IPS-20b (cell line): ENCODE measurements around the gene CENPP.

Experiments
- H3K27ac ChIP-seq: one replicate; pipeline ENCODE4 v1.5.1; 2013; ENCODE audit warnings: low read length
- H3K27me3 ChIP-seq: 2 replicates; pipeline ENCODE4 v1.6.1; 2013; ENCODE audit warnings: mild to moderate bottlenecking, low read length, inconsistent platforms; ENCODE audit not compliant: insufficient read depth
- H3K36me3 ChIP-seq: 2 replicates; pipeline ENCODE4 v1.6.1; 2013; ENCODE audit warnings: low read depth, mild to moderate bottlenecking, inconsistent platforms, low read length, moderate library complexity; ENCODE audit not compliant: insufficient read depth
- H3K4me1 ChIP-seq: 2 replicates; pipeline ENCODE4 v1.6.1; 2013; ENCODE audit warnings: mild to moderate bottlenecking, control low read depth, inconsistent platforms, low read length, moderate library complexity; ENCODE audit not compliant: insufficient read depth
- H3K4me3 ChIP-seq: 2 replicates; pipeline ENCODE4 v1.5.1; 2013; ENCODE audit warnings: mild to moderate bottlenecking, low read length, inconsistent platforms
- H3K9ac ChIP-seq: 2 replicates; pipeline ENCODE4 v1.6.1; 2013; ENCODE audit warnings: low read depth, mild to moderate bottlenecking, inconsistent platforms, low read length, moderate library complexity
- H3K9me3 ChIP-seq: 2 replicates; pipeline ENCODE4 v1.6.1; 2013; ENCODE audit warnings: mild to moderate bottlenecking, low read depth, low read length, inconsistent platforms; ENCODE audit not compliant: insufficient read depth

Gene CENPP

DNA sequence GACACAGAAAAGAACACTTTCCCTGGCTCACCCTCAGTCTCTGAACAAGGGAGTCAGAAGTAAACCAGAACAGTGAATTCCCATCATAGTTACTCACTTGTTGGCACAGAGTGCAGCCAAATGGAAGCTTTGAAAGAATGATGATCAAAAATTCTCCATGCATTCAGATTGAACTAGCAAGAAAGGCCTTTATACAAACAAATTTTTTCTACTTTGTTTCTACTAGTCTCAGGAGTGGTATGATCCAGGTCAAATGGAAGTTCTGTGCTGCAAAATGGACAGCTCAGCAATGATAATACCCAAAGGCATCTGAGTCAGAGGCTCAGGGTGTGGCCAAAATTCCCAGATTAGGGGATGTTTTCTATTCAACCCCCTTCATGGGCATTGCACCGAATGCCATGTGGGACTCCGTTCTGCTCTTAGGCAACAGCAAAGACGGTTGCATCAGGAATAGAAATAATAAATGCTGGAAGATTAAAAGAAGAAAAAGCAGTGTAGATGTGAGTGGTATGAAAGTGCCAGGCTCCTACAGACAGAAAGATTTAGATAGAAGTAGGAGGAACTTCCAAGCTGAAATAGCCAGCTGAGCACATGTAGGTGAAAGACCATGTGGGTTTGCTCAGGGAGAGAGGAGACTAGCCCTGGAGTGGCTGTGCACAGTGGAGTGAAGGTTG is 180.6 kb downstream of the CENPP start:
- Histone ChIP-seq H3K27me3 (no peaks in the 10 kb centered on the region), H3K9ac (no peak overlapping the region), H3K36me3 (no peaks in the 10 kb centered on the region), H3K27ac (no peak overlapping the region), H3K4me1 (peaks cover 8% of the 10 kb centered on the region; the same call in 1 of the 2 replicates), H3K4me3 (no peak overlapping the region), H3K9me3 (no peaks in the 10 kb centered on the region)

DNA sequence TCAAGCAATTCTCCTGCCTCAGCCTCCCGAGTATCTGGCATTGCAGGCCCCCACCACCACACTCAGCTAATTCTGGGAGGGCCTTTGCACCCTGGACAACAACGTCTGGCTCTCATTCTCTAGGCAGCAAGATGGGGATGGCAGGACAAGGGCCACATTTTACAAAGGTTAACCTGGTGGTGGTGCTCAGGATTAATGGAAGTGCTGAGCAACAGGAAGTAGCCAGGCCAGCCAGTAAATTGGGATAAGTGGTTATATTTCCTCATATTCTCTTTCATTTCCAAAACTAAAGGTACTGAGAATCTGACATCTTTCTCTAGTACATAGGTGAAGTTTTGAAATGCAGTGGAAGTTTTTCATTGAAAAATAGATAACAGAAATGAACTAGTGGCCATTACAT is 181.3 kb downstream of the CENPP start:
- Histone ChIP-seq H3K4me1 (peaks cover 8% of the 10 kb centered on the region; the same call in 1 of the 2 replicates), H3K4me3 (no peak overlapping the region), H3K36me3 (no peaks in the 10 kb centered on the region), H3K27me3 (no peaks in the 10 kb centered on the region), H3K9ac (no peak overlapping the region), H3K27ac (no peak overlapping the region), H3K9me3 (no peaks in the 10 kb centered on the region)

DNA sequence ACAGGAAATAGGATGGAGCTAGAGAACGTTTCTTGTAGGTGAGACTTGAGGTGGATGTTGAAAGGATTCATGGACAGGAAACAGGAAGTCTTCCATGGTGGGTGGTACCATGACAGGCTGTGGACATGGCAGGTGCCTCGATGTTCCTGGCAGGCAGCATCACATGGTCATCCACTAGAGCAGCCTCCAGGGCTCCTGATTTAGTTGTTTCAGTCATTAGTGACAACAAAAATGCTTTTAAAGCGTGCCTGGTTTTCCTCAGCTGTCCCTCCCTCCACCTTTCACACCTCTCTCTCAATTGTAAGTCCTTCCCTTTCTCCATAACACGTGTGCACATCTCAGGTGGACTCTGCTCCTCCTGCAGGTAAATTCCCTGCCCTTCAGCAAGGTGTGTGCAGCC is 181.7 kb downstream of the CENPP start:
- Histone ChIP-seq H3K4me3 (no peak overlapping the region), H3K9me3 (no peaks in the 10 kb centered on the region), H3K36me3 (no peaks in the 10 kb centered on the region), H3K27me3 (no peaks in the 10 kb centered on the region), H3K9ac (no peak overlapping the region), H3K27ac (no peak overlapping the region), H3K4me1 (peaks cover 8% of the 10 kb centered on the region; the same call in 1 of the 2 replicates)

DNA sequence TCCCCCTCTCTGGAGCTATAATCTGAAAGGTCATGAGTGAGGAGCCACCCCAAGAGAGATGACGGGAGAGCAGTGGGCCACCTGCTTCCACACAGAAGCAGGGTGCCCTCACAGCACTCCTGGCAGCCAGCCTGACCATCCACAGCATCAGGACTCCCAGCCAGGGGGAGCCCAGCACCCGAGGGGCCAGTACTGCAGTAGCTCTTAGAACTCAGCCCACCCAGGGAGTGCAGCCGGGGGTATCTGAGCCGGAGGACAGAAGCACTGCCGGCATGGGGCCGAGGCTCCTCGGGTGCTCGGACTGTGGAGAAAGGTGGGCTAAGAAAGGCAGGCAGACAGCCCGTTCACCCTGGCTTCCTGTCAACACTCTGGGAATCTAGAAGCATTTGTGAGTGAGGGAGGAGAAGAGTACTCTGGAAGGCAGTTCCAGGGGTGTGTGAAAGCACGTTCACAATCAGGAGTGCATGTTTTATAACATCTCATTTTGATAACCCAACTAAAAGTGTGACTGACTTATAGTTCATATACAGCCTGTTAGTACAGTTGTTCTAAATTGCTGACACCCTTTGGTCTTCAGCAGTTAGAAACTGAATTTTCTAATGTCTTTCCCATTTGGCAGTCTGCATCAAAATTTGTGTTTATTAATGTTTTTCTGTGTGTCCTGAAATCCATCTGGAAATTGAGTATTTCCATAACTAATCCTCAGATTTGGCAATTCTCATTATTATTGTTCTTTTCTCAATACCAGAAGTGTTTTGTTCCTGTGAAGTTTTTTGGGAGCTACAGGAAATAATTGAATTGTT is 182.5 kb downstream of the CENPP start:
- Histone ChIP-seq H3K9ac (no peak overlapping the region), H3K4me3 (no peak overlapping the region), H3K36me3 (no peaks in the 10 kb centered on the region), H3K9me3 (no peaks in the 10 kb centered on the region), H3K27ac (no peak overlapping the region), H3K27me3 (no peaks in the 10 kb centered on the region), H3K4me1 (peaks cover 8% of the 10 kb centered on the region; the same call in 1 of the 2 replicates)

DNA sequence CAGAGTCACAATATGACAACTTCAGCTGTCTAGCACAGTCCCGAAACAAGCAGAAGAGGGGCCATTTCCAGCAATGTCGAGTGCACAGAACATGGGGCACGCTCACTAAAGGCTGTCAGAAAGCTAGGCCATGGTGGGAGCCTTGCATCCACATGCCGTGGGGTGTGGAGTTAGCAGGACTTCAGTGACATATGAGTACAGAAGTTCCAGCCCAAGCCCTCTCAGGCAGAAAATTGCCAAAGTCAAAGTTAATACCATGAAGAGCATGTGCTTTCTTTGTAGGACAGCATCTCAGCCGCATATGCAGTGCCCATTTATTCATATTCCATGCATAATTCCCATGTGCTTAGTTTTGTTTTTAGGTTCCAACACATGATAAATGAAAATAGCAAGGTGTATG is 183.3 kb downstream of the CENPP start:
- no peak overlapping the region for H3K9ac ChIP-seq
- no peaks in the 10 kb centered on the region for H3K9me3 ChIP-seq
- H3K27me3 ChIP-seq: no peaks in the 10 kb centered on the region
- H3K27ac ChIP-seq: no peak overlapping the region
- no peaks in the 10 kb centered on the region for H3K36me3 ChIP-seq
- peaks cover 4% of the 10 kb centered on the region; the same call in 1 of the 2 replicates for H3K4me1 ChIP-seq
- no peak overlapping the region for H3K4me3 ChIP-seq

DNA sequence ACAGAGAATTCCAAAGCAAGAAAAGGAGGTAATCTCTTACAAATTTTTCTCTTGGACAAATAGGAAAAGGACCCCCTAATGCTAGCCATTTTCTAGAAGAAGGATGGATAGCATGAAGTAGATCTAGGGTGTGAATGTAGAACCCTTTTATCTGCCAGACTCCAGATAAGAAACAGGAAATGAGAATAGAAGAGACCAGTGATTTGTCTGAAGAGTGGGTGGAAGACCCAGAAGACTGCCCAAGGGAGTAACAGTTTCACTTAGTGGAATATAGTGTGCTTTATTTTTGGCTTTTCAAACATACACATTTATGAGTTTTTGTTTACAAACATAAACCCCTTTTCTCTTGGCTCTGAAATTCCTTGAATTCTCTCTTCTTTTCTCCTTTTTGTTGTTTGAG is 185.0 kb downstream of the CENPP start:
- Histone ChIP-seq H3K27ac (no peak overlapping the region), H3K4me3 (no peak overlapping the region), H3K9me3 (no peaks in the 10 kb centered on the region), H3K4me1 (no peaks in the 10 kb centered on the region; the same call in 1 of the 2 replicates), H3K36me3 (no peaks in the 10 kb centered on the region), H3K27me3 (no peaks in the 10 kb centered on the region), H3K9ac (no peak overlapping the region)

DNA sequence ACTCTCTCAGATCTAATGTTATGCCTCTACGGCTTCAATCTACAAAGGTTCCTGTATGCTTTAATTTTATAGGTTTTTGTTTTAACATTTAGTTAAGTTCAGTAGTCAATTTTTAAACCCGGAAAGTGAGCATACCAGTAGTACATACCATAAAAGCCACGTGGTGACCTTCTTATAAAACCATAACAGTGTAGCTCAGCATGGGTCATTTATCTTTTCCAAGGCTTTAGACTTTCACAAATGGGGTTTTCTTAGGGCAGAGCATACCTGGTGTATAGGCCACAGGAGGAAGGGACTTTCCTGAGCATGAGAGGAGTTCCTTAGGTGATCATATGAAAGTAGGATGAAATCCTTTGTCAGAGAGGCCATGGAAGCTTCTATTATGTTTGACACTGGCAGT is 186.9 kb downstream of the CENPP start:
- Histone ChIP-seq H3K9ac (no peak overlapping the region), H3K27ac (no peak overlapping the region), H3K9me3 (no peaks in the 10 kb centered on the region), H3K27me3 (no peaks in the 10 kb centered on the region), H3K4me1 (peaks cover 3% of the 10 kb centered on the region; the same call in 1 of the 2 replicates), H3K36me3 (no peaks in the 10 kb centered on the region), H3K4me3 (no peak overlapping the region)

DNA sequence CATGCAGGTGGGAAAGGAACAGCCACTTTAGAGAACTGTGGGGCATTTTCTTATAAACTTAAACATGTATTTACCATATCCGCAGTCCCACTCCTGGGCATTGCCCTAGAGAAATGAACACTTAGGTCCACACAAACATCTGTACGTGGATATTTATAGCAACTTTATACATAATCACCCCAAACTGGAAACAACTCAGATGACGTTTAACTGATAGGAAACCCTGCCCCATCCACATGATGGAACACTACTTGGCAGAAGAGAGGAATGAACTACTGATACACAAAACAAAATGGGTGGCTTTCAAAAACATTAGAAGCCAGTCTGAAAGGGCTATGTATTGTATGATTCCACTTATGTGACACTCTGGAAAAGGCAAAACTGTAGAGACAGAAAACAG is 187.6 kb downstream of the CENPP start:
- H3K27ac ChIP-seq: no peak overlapping the region
- H3K9me3 ChIP-seq: no peaks in the 10 kb centered on the region
- no peaks in the 10 kb centered on the region for H3K27me3 ChIP-seq
- peaks cover 3% of the 10 kb centered on the region; the same call in 1 of the 2 replicates for H3K4me1 ChIP-seq
- H3K4me3 ChIP-seq: no peak overlapping the region
- H3K9ac ChIP-seq: no peak overlapping the region
- H3K36me3 ChIP-seq: no peaks in the 10 kb centered on the region

DNA sequence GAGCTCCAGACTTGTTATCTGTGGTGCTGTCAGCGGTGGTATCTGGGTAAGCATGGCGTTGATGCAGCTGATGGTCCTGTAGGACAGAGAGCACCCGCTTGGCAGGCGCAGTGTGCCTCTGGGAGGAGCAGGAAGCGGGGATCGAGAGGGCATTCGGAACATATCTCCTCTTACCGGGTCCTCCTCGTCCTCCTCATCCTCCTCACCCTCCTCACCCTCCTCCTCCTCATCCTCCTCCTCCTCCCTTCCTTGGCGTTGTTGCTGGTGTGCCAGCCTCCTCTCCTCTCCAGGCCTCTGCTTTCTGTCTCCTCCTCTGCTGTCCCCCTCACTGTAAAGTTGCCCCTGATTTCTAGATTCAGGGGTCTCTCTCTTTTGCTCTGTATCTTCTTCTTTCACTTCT is 188.9 kb downstream of the CENPP start:
- Histone ChIP-seq H3K36me3 (no peaks in the 10 kb centered on the region), H3K9ac (no peak overlapping the region), H3K4me1 (peaks cover 3% of the 10 kb centered on the region; the same call in 1 of the 2 replicates), H3K27ac (no peak overlapping the region), H3K9me3 (no peaks in the 10 kb centered on the region), H3K4me3 (no peak overlapping the region), H3K27me3 (no peaks in the 10 kb centered on the region)

DNA sequence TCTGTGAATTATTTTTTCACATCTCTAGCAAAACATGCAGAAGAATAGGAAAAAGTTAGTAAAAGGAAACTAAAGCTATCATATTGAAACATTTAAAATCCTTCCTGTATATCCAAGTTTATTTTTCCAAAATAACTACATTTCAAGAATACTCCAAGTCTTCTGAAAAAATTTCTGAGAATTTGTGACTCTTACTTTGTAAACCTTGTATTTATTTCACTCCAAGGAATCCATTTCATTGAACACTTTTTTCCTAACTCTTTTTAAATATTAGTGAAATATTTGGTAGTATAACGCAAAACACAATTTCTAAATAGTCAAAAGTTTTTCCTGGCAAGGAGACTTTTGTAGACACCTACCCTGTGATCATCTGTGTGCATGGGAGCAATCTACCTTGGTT is 190.8 kb downstream of the CENPP start:
- no peak overlapping the region for H3K9ac ChIP-seq
- no peaks in the 10 kb centered on the region for H3K27me3 ChIP-seq
- no peaks in the 10 kb centered on the region for H3K9me3 ChIP-seq
- no peak overlapping the region for H3K27ac ChIP-seq
- H3K4me1 ChIP-seq: peaks cover 3% of the 10 kb centered on the region; the same call in 1 of the 2 replicates
- no peak overlapping the region for H3K4me3 ChIP-seq
- H3K36me3 ChIP-seq: no peaks in the 10 kb centered on the region

DNA sequence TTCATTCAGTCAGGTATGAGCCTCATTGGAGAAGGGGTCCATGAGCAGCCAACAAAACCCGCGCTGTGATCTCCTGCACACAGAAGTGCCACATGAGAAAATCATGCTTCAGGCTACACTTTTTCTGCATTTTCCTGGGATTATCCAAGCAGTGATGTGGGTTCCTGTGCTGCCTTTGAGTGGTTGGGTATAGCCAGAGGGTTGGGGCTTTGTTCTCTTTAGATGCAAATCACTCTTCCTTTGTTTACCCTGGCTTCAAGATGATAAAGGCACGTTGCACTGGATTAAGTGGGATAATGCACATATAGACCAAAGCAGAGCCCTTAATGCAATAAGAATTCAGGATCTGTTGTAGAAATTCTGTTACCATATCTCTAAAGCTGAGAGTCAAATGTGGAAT is 191.3 kb downstream of the CENPP start:
- Histone ChIP-seq H3K9ac (no peak overlapping the region), H3K27ac (no peak overlapping the region), H3K27me3 (no peaks in the 10 kb centered on the region), H3K36me3 (no peaks in the 10 kb centered on the region), H3K9me3 (no peaks in the 10 kb centered on the region), H3K4me3 (no peak overlapping the region), H3K4me1 (peaks cover 3% of the 10 kb centered on the region; the same call in 1 of the 2 replicates)

DNA sequence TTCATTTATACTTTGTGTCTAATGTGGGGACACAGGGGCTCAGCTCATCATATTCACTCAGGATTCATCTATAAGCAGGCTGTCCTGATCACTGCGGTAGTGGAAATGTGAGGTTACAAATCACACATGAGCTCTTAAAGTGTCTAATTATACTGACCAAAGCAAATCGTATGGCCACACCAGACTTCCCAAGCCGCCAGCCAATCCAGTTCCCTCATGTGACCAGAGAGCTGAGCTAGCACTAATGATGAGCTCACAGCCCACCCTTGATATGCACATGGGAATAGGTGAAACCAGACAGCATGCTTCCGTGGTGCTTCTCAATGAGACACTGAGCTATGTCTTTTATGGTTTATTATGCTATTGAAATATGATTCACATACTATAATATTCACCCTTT is 192.4 kb downstream of the CENPP start:
- no peak overlapping the region for H3K4me3 ChIP-seq
- no peaks in the 10 kb centered on the region for H3K9me3 ChIP-seq
- H3K9ac ChIP-seq: no peak overlapping the region
- H3K27ac ChIP-seq: no peak overlapping the region
- H3K36me3 ChIP-seq: no peaks in the 10 kb centered on the region
- peaks cover 3% of the 10 kb centered on the region; the same call in 1 of the 2 replicates for H3K4me1 ChIP-seq
- H3K27me3 ChIP-seq: no peaks in the 10 kb centered on the region
